Endodermal cell (in vitro differentiated cells): ENCODE results near the gene GPM6B. TPM values are rescaled to one million over a fixed set of nuclear protein-coding genes. Genes with fewer than 3 reads are reported as not detected.

Source experiments
- DNase-seq: peaks from one replicate; pipeline ENCODE4 v3.0.0-alpha.2; 2017
- H3K27ac ChIP-seq: 2 replicates; pipeline ENCODE4 v1.5.1; 2013; ENCODE audit warnings: mild to moderate bottlenecking, low read depth, low read length, moderate library complexity
- H3K27me3 ChIP-seq: 2 replicates; pipeline ENCODE4 v1.6.1; 2013; ENCODE audit warnings: mild to moderate bottlenecking, low read length, moderate library complexity; ENCODE audit not compliant: insufficient read depth, control insufficient read depth, poor library complexity, severe bottlenecking
- H3K36me3 ChIP-seq: 2 replicates; pipeline ENCODE4 v1.7.0; 2013; ENCODE audit warnings: mild to moderate bottlenecking, low read length, moderate library complexity; ENCODE audit not compliant: control insufficient read depth, insufficient read depth
- H3K4me1 ChIP-seq: one replicate; pipeline ENCODE4 v1.7.0; 2013; ENCODE audit warnings: low read length; ENCODE audit not compliant: control insufficient read depth, insufficient read depth
- H3K4me3 ChIP-seq: 2 replicates; pipeline ENCODE4 v1.5.1; 2013; ENCODE audit warnings: mild to moderate bottlenecking, low read length, moderate library complexity
- H3K9ac ChIP-seq: 2 replicates; pipeline ENCODE4 v1.6.1; 2013; ENCODE audit warnings: mild to moderate bottlenecking, low read length, moderate library complexity; ENCODE audit not compliant: poor library complexity, severe bottlenecking; ENCODE audit errors: extremely low read depth
- H3K9me3 ChIP-seq: 2 replicates; pipeline ENCODE4 v1.6.1; 2013; ENCODE audit warnings: mild to moderate bottlenecking, low read length, moderate library complexity; ENCODE audit not compliant: control insufficient read depth
- H3K27ac Mint-ChIP-seq: 2 replicates; pipeline ENCODE4 v1.8.0; 2020; ENCODE audit warnings: mixed read lengths
- H3K27me3 Mint-ChIP-seq: 2 replicates; pipeline ENCODE4 v1.8.0; 2021; ENCODE audit warnings: mild to moderate bottlenecking, mixed read lengths; ENCODE audit not compliant: insufficient read depth
- H3K36me3 Mint-ChIP-seq: 2 replicates; pipeline ENCODE4 v1.8.0; 2020; ENCODE audit warnings: low read depth, mixed read lengths
- H3K4me1 Mint-ChIP-seq: 2 replicates; pipeline ENCODE4 v1.8.0; 2020; ENCODE audit warnings: mixed read lengths
- H3K4me3 Mint-ChIP-seq: 2 replicates; pipeline ENCODE4 v1.8.0; 2020; ENCODE audit warnings: mild to moderate bottlenecking, moderate library complexity, mixed read lengths
- H3K9me3 Mint-ChIP-seq: 2 replicates; pipeline ENCODE4 v1.8.0; 2020; ENCODE audit warnings: mild to moderate bottlenecking, mixed read lengths
- CTCF ChIP-seq: fragments of 200-600 bp; sonication (generic); conservative IDR thresholded peaks from 2 replicates; pipeline ENCODE4 v1.5.0; 2021; ENCODE audit warnings: antibody characterized with exemption, mild to moderate bottlenecking
- WGBS, 2 experiments: methylation state at CpG; one replicate each; pipeline versions ENCODE4 v1.1.5 to v1.1.7; 2013; ENCODE audit warnings: missing lambda C conversion rate in 2 of 2, mixed read lengths in 1 of 2; ENCODE audit not compliant: insufficient coverage in 1 of 2, insufficient read length in 1 of 2; 5-methylcytosine and 5-hydroxymethylcytosine counted together
- total RNA-seq, 2 donors: library from RNA; stranded (reverse); fragmentation: NEBNext Ultra II Directional in 1 of 2; extraction: Animal tissue kit (Norgen Biotek cat#: 25700) in 1 of 2; gene quantifications; 2 replicates in 1 of 2; 3 replicates in 1 of 2; pipeline ENCODE4 v1.2.1, GENCODE V29; 2021

Gene GPM6B
- total RNA-seq, 2 donors from 2014 or later: 26.2 to 61.1 TPM

- H3K9ac ChIP-seq: no peak overlapping the region
- 77% methylated on average over 5 of the region's 6 CpGs; no CpG with 5 or more reads in 1 of the 2 experiments for WGBS, 2 experiments
- no peak overlapping the region for H3K4me3 ChIP-seq
- no peak for TF ChIP-seq CTCF
- H3K4me1 ChIP-seq: no peaks in the 10 kb centered on the region
- H3K27ac ChIP-seq: no peak overlapping the region
- no peak overlapping the region for H3K4me3 Mint-ChIP-seq
- H3K27me3 Mint-ChIP-seq: no peaks in the 10 kb centered on the region
- no peaks in the 10 kb centered on the region for H3K9me3 ChIP-seq
- peaks cover 13% of the 10 kb centered on the region for H3K4me1 Mint-ChIP-seq
- peaks cover 46% of the 10 kb centered on the region for H3K36me3 ChIP-seq
- no peak overlapping the region for H3K27ac Mint-ChIP-seq
- DNase-seq: no peak
- H3K36me3 Mint-ChIP-seq: peaks cover 29% of the 10 kb centered on the region
- no peaks in the 10 kb centered on the region for H3K27me3 ChIP-seq
- H3K9me3 Mint-ChIP-seq: peaks cover 44% of the 10 kb centered on the region
Measured at GRCh38 chrX:13741695-13742094, 75.2 kb downstream of the GPM6B start.

GRCh38 chrX:13734278-13735172, 82.4 kb downstream of the GPM6B start, which contains the start of the genes OFD1 and TRAPPC2:
Gene OFD1 (plus strand): TSS chrX:13734748. CDS start chrX:13735072, 324 bp downstream.
Gene TRAPPC2 (minus strand): TSS chrX:13734620. CDS start chrX:13719963, 14,657 bp downstream.
- Mint-ChIP-seq H3K27me3 (no peaks in the 10 kb centered on the region), H3K36me3 (peaks cover 17% of the 10 kb centered on the region), H3K9me3 (peaks cover 50% of the 10 kb centered on the region), H3K27ac (peak within 1 kb of the TSS; percentile 94), H3K4me1 (peaks cover 15% of the 10 kb centered on the region), H3K4me3 (peak within 1 kb of the TSS; percentile 74)
- H3K27ac ChIP-seq: peak within 1 kb of the TSS; percentile 87
- TF ChIP-seq CTCF: no peak
- WGBS, 2 experiments: 0 to 2% methylated on average over 7 to 75 of the region's 75 CpGs
- peaks cover 9% of the 10 kb centered on the region for H3K36me3 ChIP-seq
- DNase-seq: peak; percentile 95
- H3K4me1 ChIP-seq: no peaks in the 10 kb centered on the region
- no peaks in the 10 kb centered on the region for H3K27me3 ChIP-seq
- no peaks in the 10 kb centered on the region for H3K9me3 ChIP-seq
- peak within 1 kb of the TSS; percentile 89 for H3K4me3 ChIP-seq
- H3K9ac ChIP-seq: peak within 1 kb of the TSS; percentile 80

- H3K27me3 Mint-ChIP-seq: no peaks in the 10 kb centered on the region
- peaks cover 57% of the 10 kb centered on the region for H3K9me3 Mint-ChIP-seq
- H3K36me3 ChIP-seq: peaks cover 6% of the 10 kb centered on the region
- H3K9me3 ChIP-seq: no peaks in the 10 kb centered on the region
- no peaks in the 10 kb centered on the region for H3K4me1 ChIP-seq
- peak overlapping the region; percentile 74 for H3K4me3 Mint-ChIP-seq
- H3K9ac ChIP-seq: peak overlapping the region; percentile 80
- H3K4me1 Mint-ChIP-seq: peaks cover 15% of the 10 kb centered on the region
- WGBS, 2 experiments: 65 to 80% methylated on average over 1 to 4 of the region's 4 CpGs
- DNase-seq: no peak
- H3K36me3 Mint-ChIP-seq: peaks cover 18% of the 10 kb centered on the region
- peak overlapping the region; percentile 89 for H3K4me3 ChIP-seq
- no peak for TF ChIP-seq CTCF
- H3K27ac ChIP-seq: no peak overlapping the region
- H3K27ac Mint-ChIP-seq: peak overlapping the region; percentile 80
- H3K27me3 ChIP-seq: no peaks in the 10 kb centered on the region
Measured at GRCh38 chrX:13733506-13733905, 83.4 kb downstream of the GPM6B start.
